Measurements from ENCODE around the gene PCNX1.

The PCNX1 gene

DNA sequence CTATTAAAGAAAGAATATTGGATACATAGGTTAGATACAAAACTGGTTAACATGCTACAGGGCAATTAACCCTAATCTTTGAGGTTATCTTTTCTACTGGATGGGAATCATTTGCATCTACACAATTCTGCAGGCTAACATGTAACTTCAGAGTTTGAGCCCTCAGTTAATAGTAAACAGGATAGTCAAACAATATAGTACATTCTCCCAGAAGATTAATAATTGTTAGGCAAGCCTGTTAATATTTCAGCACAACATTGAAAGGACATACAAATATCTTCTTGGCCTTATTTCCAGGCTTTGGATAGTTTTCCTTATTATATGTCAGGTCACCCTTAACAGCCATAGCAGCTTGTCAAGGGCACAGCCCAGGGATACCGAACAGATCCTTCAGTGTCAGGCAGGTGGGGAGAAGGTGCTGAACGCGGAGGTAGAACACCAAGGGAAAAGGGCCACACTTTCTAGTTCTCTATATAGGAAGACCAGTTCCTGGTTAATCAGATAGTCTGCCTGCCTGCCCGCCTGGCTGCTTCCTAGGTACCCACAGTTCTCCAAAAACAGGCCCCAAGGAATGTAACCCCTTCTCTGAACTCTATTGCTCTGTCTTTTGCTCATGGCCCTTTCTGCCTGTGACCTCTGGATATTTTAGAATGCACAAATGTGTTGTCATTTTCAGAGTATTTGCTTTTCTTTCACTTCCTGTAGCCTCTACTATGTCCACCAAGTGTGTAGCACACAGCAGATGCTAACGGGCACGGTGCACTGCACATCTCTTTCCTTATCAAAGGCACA lies 256.0 kb downstream of the PCNX1 start:
- DNase-seq (ENCODE audit: low read depth in 2 of 2) = no peak

DNA sequence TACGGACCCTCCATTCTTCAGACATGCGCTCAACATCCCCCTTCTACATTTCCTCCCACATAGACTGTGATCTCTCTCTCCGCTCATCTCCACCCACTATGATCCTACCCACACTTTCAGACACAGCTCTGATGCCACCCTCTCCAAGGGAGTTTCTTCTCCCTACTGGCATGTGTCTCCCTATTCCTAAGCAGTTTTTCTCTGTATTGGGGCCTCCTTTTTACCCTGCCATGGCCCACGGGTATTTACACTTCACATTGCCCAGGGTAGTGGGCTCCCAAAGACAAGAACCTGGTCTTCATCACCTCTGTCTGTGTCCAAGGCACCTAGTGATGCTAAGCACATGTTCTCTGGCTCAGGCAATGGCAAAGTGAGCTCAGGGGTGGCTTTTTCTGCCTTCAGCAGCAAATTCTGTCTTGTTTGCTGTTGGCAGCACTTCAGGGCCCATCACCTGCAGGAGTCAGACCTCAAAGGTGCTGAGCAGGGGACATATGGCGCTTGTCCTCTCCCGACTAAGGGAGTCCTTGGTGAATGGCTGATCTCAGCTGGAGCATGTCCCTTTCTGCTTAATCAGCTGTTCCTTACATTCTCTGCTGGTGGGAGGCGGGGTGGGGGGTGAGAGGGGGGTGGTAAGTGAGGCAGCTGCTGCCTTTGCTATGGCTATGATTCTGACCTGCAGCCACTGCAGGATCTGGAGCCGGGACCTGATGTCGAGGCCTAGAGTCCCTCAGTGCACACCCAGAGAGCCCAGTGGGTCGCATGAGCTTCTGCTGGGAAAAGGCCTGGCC lies 256.8 kb downstream of the PCNX1 start:
- no peak for DNase-seq (ENCODE audit: low read depth in 2 of 2)

All from stimulated activated CD8-positive, alpha-beta memory T cell treated with anti-CD3 and anti-CD28 coated beads, Interleukin-2, amount 100 ng/mL, for 1 hour (primary cell).